Activated T-helper 2 cell treated with anti-CD3 and anti-CD28 coated beads, Interferon-gamma antibody, Interleukin-2, Interleukin-4, amounts not matched to agents 10 μg/mL and 5 μg/mL and 100 μg/mL, durations not matched to agents 14 hours and 24 hours and 36 hours (primary cell): Measurements from ENCODE around the gene BRCA2. TPM values are rescaled to one million over a fixed set of nuclear protein-coding genes. Genes with fewer than 3 reads are reported as not detected.

Experiments used
- DNase-seq: peaks from one replicate; pipeline ENCODE4 v3.0.0; 2021; ENCODE audit warnings: low spot score
- H3K27ac Mint-ChIP-seq: one replicate; pipeline ENCODE4 v1.8.0; 2021; ENCODE audit warnings: mixed read lengths
- H3K27me3 Mint-ChIP-seq: one replicate; pipeline ENCODE4 v1.8.0; 2021; ENCODE audit warnings: low read depth, mixed read lengths
- H3K36me3 Mint-ChIP-seq: one replicate; pipeline ENCODE4 v1.8.0; 2021; ENCODE audit warnings: low read depth, mixed read lengths
- H3K4me1 Mint-ChIP-seq: one replicate; pipeline ENCODE4 v1.8.0; 2021; ENCODE audit warnings: low read depth, mixed read lengths
- H3K4me3 Mint-ChIP-seq: one replicate; pipeline ENCODE4 v1.8.0; 2021; ENCODE audit warnings: low read depth, mild to moderate bottlenecking, moderate library complexity, mixed read lengths
- H3K9me3 Mint-ChIP-seq: one replicate; pipeline ENCODE4 v1.8.0; 2021; ENCODE audit warnings: mixed read lengths
- intact Hi-C: fragments of 100-400 bp; cut with micrococcal nuclease; formaldehyde crosslinking; loops from one replicate; pipeline ENCODE4 v1.15.1; 2023
- total RNA-seq: library from RNA; stranded (reverse); gene quantifications from 2 replicates; pipeline ENCODE4 v1.2.3, GENCODE V29; 2022

The BRCA2 gene
- total RNA-seq, 1 donor from 2014 or later, result 18.6 TPM

GRCh38 chr13:32370805-32371204 is 55.5 kb downstream of the BRCA2 start:
- Mint-ChIP-seq H3K27ac (no peak overlapping the region), H3K36me3 (peaks cover 62% of the 10 kb centered on the region), H3K9me3 (peaks cover 7% of the 10 kb centered on the region), H3K4me3 (no peak overlapping the region), H3K27me3 (no peaks in the 10 kb centered on the region), H3K4me1 (no peaks in the 10 kb centered on the region)
- intact Hi-C loops, result no loop called here
- no peak for DNase-seq

DNA sequence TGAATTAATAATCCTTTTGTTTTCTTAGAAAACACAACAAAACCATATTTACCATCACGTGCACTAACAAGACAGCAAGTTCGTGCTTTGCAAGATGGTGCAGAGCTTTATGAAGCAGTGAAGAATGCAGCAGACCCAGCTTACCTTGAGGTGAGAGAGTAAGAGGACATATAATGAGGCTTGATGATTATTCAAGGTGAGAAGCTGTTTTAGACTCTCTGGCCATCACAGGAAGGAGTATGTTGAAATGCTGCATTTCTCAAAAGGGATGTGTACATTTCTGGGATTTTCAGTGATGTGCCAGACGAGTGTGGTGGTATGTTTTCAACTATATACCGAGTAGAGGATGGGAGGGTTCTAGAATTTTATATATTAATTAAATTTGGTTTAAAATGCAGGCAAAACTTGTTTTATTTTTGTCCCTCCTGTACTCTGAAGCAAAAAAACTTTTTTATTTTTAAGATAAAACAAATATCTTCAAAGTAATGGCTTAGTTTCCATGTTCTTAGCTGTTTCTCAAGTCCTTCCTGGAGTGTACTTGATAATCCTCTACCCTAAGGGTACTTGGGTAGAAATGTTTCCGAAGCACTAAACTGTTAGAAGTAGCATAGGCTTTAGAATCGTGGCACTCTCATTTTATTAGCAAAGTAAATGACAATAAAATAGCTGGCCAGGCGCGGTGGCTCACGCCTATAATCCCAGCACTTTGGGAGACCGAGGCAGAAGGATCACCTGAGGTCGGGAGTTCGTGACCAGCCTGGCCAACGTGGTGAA is 61.5 kb downstream of the BRCA2 start:
- Mint-ChIP-seq H3K4me3 (no peak overlapping the region), H3K9me3 (peaks cover 7% of the 10 kb centered on the region), H3K36me3 (peaks cover 52% of the 10 kb centered on the region), H3K27me3 (no peaks in the 10 kb centered on the region), H3K27ac (no peak overlapping the region), H3K4me1 (no peaks in the 10 kb centered on the region)
- DNase-seq, result no peak
- intact Hi-C loops, result no loop called here

- H3K4me3 Mint-ChIP-seq, result no peak overlapping the region
- no peaks in the 10 kb centered on the region for H3K4me1 Mint-ChIP-seq
- no peaks in the 10 kb centered on the region for H3K27me3 Mint-ChIP-seq
- DNase-seq, result no peak
- H3K27ac Mint-ChIP-seq, result no peak overlapping the region
- intact Hi-C loops, result no loop called here
- peaks cover 7% of the 10 kb centered on the region for H3K9me3 Mint-ChIP-seq
- peaks cover 42% of the 10 kb centered on the region for H3K36me3 Mint-ChIP-seq
These were observed 62.7 kb downstream of the BRCA2 start for GRCh38 chr13:32378012-32378411.

DNA sequence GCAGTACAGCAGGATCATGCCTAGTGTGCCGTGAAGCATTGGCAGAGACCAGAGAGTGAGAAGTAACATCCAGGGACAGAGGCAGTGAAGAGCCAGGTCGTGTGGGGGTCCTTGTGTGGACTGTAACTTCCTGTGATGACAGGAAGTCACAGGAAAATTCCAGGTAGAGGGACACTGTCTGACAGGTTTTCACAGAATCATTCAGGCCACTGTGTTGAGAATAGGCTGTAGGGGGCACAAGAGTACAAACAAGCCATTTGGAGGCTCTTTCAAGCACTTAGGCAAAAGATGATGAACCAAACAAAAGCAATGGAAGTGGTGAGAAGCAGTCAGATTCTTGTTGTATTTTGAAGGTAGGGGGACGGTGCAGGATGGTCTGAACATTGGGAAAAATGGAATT is 66.2 kb downstream of the BRCA2 start:
- no peaks in the 10 kb centered on the region for H3K9me3 Mint-ChIP-seq
- no peak overlapping the region for H3K4me3 Mint-ChIP-seq
- intact Hi-C loops, result loop anchor here (1.0 kb wide), 1 partner anchor 200 kb away; no protein-coding TSS in a partner anchor
- no peak for DNase-seq
- no peak overlapping the region for H3K27ac Mint-ChIP-seq
- no peaks in the 10 kb centered on the region for H3K27me3 Mint-ChIP-seq
- no peaks in the 10 kb centered on the region for H3K4me1 Mint-ChIP-seq
- H3K36me3 Mint-ChIP-seq, result peaks cover 19% of the 10 kb centered on the region

DNA sequence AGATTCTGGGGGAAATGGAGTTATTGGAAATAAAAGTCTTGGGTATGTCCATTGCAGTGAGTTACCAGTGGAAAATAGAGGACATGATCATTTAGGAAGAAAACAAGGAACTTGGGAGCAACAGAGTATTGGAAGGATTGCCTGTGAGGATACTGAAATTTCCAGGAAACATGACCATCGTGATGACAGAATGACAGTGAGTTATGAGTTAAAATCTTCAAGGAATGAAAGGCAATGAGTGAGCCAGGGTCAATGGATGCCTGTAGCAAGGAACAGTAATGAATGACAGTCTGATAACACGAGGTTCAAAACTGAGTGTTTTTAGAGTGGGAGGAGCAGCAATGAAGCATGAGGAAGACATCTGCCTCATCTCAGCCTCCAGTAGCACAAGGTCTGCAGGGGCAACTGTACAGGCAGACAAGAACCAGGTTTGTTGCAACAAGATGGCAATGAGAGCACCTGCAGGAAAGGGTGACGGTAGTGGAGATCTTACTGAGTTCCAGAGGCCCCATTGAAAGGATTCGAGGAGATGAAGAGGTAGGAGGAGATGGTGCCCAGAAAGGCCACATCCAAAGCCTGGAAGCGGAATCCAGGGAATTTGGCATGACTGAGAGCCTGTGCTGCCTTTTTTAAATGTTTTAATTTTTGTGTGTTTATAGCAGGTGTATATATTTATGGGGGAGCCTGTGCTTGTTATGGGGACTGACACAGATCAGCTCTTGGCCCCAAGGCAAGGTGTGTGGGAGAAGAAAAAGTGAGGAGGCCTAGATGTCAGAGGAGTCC is 68.7 kb downstream of the BRCA2 start:
- Mint-ChIP-seq H3K9me3 (no peaks in the 10 kb centered on the region), H3K27ac (no peak overlapping the region), H3K4me3 (no peak overlapping the region), H3K27me3 (no peaks in the 10 kb centered on the region), H3K36me3 (peaks cover 22% of the 10 kb centered on the region), H3K4me1 (no peaks in the 10 kb centered on the region)
- no peak for DNase-seq
- intact Hi-C loops, result no loop called here

DNA sequence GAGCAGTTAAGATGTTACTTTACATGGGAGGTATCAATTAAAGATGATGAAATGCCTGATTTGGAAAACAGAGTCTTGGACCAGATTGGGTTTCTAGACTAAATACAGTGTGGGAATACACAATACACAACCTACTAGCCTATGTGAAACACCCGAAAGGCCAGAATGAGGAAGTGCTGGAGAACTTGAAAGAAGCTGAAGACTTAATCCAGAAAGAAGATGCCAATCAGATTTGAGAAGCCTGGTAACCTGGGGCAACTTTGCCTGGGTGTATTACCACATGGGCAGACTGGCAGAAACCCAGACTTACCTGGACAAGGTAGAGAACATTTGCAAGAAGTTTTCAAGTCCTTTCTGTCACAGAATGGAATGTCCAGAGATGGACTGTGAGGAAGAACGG is 69.4 kb downstream of the BRCA2 start:
- no peak overlapping the region for H3K4me3 Mint-ChIP-seq
- no peak overlapping the region for H3K27ac Mint-ChIP-seq
- H3K4me1 Mint-ChIP-seq, result peaks cover 4% of the 10 kb centered on the region
- intact Hi-C loops, result no loop called here
- no peak for DNase-seq
- no peaks in the 10 kb centered on the region for H3K9me3 Mint-ChIP-seq
- peaks cover 21% of the 10 kb centered on the region for H3K36me3 Mint-ChIP-seq
- H3K27me3 Mint-ChIP-seq, result no peaks in the 10 kb centered on the region

DNA sequence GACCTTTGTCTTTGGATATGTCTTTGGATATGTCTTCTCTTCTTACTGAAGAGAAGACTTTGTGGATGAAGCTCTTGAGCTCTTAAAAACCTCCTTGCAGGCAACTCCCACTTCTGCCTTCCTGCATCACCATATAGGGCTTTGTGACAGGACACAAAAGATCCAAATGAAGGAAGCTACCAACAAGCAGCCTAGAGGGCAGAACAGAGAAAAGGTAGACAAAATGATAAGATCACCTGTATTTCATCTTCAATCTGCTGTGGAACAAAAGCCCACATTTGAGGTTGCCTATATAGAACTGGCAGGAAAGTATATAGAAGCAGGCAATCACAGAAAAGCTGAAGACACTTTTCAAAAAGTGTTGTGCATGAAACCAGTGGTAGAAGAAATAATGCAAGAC is 70.1 kb downstream of the BRCA2 start:
- Mint-ChIP-seq H3K4me3 (no peak overlapping the region), H3K36me3 (peaks cover 19% of the 10 kb centered on the region), H3K4me1 (peaks cover 8% of the 10 kb centered on the region), H3K27me3 (no peaks in the 10 kb centered on the region), H3K27ac (no peak overlapping the region), H3K9me3 (no peaks in the 10 kb centered on the region)
- intact Hi-C loops, result no loop called here
- DNase-seq, result no peak

DNA sequence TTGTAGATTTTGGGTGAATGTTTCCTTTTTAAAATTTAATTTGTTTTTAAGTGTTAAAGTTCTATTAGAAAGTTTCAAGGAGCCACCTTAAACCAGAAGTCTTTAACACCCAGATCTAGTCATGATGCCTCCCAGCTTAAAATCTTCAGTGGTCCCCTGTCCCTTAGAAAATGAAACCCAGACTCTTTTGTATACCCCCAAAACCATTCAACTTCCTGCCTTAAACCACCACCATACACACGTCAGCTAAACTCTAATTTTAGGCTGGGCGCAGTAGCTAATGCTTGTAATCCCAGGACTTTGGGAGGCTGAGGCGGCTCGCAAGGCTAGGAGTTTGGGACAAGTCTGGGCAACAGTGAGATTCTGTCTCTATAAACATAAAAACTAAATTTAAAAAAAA is 74.7 kb downstream of the BRCA2 start:
- peaks cover 23% of the 10 kb centered on the region for H3K4me1 Mint-ChIP-seq
- intact Hi-C loops, result no loop called here
- DNase-seq, result no peak

DNA sequence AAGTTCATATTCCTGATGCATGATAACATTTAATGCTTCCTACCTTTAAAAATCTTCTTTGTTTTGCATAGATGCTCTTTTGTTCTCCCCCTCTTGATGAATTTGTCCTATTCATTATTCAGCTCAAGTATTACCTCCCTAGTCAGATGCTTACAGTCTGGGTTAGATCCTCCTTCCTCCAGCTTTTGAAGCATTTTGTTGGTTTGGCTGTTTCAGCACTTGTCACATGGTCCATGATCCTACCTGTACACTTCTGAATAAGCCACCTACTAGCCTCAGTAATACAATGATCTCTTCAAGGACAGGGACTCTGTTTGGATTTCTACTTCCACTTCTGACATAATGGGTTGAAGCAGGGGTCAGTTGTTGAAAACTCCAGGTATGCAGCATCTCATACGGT is 75.2 kb downstream of the BRCA2 start:
- Mint-ChIP-seq H3K9me3 (no peaks in the 10 kb centered on the region), H3K4me3 (no peak overlapping the region), H3K27me3 (no peaks in the 10 kb centered on the region), H3K27ac (no peak overlapping the region), H3K4me1 (peaks cover 23% of the 10 kb centered on the region), H3K36me3 (peaks cover 37% of the 10 kb centered on the region)
- intact Hi-C loops, result no loop called here
- no peak for DNase-seq

More for the DNA sequence above, 74.7 kb downstream of the BRCA2 start:
- Mint-ChIP-seq H3K9me3 (no peaks in the 10 kb centered on the region), H3K27me3 (no peaks in the 10 kb centered on the region), H3K27ac (no peak overlapping the region), H3K4me3 (no peak overlapping the region), H3K36me3 (peaks cover 37% of the 10 kb centered on the region)

DNA sequence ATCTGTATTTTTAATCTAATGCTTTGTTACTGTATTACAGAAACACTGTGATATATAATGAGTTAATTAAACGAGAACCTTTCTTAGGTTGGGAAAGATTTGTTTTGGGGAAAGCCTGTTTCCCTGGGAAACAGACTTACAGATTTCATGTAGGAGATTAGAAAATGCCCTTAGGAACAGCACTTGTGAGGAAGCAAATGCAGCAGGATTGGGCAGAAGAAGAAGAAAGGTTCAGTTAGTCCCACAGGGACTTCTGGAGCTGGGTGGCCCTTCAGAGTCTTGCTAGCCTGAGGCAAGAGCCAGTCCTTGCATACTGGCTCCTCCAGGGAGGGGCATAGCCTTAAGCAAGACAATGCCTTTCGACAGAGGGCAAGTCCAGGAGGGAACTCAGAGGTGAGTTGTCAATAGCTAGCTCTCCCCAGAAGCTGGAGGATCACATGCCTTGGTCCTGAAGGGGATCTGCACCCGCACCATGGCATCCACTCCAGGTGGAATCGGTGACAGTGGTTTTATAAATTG is 75.9 kb downstream of the BRCA2 start:
- peaks cover 38% of the 10 kb centered on the region for H3K36me3 Mint-ChIP-seq
- no peak overlapping the region for H3K4me3 Mint-ChIP-seq
- H3K4me1 Mint-ChIP-seq, result peaks cover 23% of the 10 kb centered on the region
- H3K27ac Mint-ChIP-seq, result no peak overlapping the region
- no peak for DNase-seq
- H3K9me3 Mint-ChIP-seq, result no peaks in the 10 kb centered on the region
- intact Hi-C loops, result no loop called here
- no peaks in the 10 kb centered on the region for H3K27me3 Mint-ChIP-seq

GRCh38 chr13:32403108-32403507 is 87.8 kb downstream of the BRCA2 start:
- no peak for DNase-seq
- Mint-ChIP-seq H3K27ac (no peak overlapping the region), H3K36me3 (peaks cover 65% of the 10 kb centered on the region), H3K4me1 (peaks cover 7% of the 10 kb centered on the region), H3K27me3 (no peaks in the 10 kb centered on the region), H3K4me3 (no peak overlapping the region), H3K9me3 (no peaks in the 10 kb centered on the region)
- intact Hi-C loops, result no loop called here

DNA sequence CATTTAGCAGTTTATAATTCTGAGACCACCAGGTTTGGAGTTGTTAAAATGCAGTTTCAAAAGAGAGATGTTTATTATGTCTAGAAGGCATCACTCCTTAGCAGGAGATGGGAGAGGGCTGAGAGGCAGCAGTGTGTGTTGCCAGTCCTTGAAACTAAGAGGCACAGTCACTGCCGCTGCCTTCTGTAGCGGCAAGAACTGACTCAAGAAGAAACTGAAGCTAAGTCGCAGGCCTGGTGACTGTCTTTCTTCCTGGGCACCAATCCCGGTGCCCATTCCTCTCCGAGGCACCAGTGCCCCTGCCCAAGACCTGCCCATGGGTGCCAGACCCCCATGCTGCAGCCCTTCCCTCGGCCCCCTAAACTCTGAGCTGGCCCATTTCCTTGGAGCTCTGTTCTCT is 92.5 kb downstream of the BRCA2 start:
- intact Hi-C loops, result no loop called here
- H3K27me3 Mint-ChIP-seq, result no peaks in the 10 kb centered on the region
- peaks cover 50% of the 10 kb centered on the region for H3K36me3 Mint-ChIP-seq

More for the DNA sequence above, 92.5 kb downstream of the BRCA2 start:
- no peak for DNase-seq
- Mint-ChIP-seq H3K9me3 (no peaks in the 10 kb centered on the region), H3K4me3 (no peak overlapping the region), H3K4me1 (peaks cover 16% of the 10 kb centered on the region), H3K27ac (peak overlapping the region; percentile 36)
